CD4-positive, alpha-beta T cell treated with Interleukin-6 at 100 ng/mL for 8 hours (primary cell): ENCODE data around the gene PLXNB3.

Experiments
- DNase-seq: peaks from one replicate; pipeline ENCODE4 v3.0.0-alpha.2; 2020; ENCODE audit warnings: mixed read lengths, low spot score

Gene PLXNB3

DNA sequence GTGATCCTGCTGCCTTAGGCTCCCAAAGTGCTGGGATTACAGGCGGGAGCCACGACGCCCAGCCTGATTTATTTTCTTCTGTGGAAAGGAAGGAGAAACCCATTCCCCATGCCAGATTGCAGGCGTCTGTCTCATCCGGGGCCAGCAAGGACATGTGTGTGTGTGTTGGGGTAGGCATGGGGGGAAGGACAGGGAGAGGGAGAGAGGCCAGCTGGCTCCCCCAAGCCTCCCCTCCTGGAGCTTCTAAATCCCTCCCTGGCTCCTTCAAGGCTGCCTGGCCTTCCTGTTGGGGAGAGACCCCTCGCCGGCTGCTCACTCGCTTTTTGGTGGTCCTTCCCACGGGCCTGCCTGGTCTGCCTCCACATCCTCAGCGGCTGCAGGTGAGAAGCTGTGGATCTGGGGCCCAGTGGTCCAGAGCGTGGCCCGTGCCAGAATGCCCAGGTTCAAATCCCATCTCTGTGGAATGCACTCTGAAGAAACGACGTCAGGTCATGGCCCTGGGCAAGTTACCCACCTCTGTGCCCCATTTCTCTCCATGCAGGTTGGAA is 1.3 kb upstream of the PLXNB3 start:
- DNase-seq, result no peak

DNA sequence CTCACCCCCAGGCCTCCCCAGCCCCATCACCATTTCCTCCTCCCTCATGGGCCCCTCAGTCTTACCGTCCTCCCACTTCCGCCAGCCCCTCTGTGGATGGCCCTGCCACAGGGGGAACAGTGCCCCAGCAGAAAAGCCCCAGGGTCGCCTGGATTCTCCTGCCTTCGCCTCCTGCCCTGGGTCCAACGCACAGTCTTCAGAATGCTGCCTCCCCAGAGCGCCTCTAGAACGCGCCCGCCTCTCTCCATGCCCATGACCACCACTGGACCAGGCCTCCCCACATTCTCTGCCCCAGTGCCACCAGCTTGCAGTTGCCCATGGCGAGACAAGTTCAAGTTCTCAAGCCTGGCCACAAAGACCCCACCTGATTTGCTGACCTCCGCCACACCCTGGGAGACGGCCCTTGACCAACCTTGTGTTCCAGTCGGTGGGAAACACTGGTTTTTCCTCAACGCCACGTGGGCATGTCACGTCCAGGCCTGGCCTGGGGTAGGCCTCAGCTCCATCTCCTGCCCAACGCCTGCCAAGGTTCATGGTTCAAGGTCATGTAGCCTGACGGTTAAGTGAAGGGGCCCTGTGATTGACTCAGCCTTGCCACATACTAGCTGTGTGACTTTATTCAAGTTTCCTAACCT is 634 bp upstream of the PLXNB3 start:
- no peak for DNase-seq

DNA sequence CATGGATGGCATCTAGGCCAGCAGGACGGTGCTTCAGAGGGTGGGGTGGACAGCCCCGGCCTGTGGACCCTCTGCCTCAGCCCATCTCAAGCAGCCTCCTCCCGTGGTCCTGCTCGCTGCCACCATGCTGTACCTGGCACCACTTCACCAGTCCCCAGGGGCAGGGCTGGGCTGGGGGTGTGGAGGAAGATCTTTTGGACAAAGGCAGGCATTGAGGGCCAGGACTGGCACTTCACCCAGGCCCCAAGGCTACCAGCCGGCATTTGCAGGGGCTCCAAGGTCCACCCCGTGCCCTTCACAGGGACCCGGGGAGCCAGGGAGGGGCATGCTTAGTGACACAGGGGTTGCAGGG is 713 bp downstream of the PLXNB3 start:
- no peak for DNase-seq

DNA sequence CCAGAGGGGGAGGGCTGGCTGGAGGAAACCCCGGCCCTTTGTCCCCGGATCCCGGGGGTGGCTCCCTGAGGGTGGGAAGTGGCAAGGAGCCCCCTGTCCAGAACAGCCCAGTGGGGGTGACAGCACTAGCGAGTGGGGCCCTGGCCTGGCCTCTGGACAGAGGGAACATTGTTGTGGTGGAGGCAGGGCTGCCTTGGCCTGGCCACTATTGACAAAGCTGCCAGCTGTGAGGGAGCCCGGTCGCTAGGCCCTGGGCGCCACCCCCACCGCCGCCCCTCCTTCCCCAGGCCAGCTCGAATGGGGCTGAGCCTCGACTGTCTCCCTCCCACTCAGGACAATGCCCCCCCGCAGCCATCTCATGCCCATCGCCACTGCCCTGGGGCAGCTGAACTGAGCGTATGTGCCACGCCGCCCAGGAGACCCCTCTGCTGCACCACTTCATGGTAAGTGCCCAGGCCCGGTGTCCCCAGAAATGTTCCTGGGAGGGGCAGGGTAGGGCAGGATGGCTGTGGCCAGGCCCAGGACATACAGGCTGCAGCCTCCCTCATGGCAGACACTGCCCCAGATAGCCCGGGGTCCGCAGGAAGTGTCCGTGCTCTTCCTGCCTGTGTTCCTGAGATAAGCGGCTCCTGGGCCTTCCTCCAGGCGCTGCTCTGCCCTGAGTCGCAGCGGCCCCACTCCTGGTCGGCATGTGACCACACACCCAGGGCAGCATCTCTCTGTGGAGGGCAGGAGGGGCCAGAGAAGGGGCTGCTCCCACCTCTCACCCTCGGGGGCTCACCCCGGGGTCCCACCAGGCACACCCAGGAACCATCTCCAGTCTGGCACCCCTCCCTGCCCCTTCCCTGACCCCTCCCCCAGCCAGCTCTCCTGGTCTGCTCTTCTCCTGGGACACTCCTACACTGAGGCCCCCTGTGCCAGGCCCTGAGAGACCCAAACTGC is 1.4 kb downstream of the PLXNB3 start:
- no peak for DNase-seq

DNA sequence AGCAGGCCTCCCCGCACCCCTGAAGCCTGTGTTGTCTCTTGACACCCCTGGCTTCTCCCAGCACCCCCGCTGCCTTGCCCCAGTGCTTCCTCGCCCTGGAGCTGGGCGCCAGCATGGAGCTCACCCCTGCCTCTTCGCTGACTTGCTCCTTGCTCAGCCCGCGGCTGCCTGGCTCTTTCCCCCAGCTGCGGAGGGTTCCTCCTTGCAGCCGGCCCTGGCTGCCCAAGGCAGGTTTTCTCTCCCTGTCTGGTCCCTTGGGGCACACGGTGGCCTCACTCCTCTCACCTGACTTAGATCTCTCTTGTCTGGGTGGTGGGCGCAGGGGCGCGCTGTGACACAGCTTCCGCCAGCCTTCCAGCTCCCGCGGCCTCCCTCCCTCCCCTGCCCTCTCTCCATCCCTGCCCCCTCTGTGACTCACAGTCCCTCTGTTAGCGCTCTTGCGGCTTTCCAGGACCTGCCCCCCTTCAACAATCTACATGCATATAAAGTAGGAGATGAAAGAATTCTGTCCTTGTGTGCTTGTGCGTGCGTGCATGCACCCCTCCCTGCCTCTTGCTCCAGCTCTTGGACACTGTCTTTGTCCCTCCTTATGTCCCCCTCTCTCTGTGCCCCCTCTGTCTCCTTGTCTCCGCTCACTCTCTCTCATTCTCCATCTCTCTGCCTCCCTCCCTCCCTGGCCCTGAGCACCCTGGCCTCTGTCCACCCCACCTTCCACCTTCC is 2.2 kb downstream of the PLXNB3 start:
- no peak for DNase-seq

DNA sequence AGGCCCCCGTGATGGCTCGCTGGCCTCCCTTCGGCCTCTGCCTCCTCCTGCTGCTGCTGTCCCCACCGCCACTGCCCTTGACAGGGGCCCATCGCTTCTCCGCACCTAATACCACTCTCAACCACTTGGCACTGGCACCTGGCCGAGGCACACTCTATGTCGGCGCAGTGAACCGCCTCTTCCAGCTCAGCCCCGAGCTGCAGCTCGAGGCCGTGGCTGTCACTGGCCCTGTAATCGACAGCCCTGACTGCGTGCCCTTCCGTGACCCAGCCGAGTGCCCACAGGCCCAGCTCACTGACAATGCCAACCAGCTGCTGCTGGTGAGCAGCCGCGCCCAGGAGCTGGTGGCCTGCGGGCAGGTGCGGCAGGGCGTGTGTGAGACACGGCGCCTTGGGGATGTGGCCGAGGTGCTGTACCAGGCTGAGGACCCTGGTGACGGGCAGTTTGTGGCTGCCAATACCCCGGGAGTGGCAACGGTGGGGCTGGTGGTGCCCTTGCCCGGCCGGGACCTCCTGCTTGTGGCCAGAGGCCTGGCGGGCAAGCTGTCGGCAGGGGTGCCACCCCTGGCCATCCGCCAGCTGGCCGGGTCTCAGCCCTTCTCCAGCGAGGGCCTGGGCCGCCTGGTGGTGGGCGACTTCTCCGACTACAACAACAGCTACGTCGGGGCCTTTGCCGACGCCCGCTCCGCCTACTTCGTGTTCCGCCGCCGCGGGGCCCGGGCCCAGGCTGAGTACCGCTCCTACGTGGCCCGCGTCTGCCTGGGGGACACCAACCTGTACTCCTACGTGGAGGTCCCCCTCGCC is 3.0 kb downstream of the PLXNB3 start:
- DNase-seq, result no peak

DNA sequence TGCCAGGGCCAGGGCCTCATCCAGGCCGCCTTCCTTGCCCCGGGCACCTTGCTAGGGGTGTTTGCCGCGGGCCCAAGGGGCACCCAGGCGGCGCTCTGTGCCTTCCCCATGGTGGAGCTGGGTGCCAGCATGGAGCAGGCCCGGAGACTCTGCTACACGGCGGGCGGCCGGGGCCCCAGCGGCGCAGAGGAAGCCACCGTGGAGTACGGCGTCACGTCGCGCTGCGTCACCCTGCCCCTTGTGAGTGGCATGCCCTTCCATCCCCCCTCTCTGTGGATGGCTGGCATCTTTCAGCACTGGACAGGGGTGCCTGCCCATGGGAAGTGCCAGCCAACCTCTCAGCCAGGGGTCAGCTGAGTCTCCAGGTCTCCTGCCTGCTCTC is 3.6 kb downstream of the PLXNB3 start:
- no peak for DNase-seq

DNA sequence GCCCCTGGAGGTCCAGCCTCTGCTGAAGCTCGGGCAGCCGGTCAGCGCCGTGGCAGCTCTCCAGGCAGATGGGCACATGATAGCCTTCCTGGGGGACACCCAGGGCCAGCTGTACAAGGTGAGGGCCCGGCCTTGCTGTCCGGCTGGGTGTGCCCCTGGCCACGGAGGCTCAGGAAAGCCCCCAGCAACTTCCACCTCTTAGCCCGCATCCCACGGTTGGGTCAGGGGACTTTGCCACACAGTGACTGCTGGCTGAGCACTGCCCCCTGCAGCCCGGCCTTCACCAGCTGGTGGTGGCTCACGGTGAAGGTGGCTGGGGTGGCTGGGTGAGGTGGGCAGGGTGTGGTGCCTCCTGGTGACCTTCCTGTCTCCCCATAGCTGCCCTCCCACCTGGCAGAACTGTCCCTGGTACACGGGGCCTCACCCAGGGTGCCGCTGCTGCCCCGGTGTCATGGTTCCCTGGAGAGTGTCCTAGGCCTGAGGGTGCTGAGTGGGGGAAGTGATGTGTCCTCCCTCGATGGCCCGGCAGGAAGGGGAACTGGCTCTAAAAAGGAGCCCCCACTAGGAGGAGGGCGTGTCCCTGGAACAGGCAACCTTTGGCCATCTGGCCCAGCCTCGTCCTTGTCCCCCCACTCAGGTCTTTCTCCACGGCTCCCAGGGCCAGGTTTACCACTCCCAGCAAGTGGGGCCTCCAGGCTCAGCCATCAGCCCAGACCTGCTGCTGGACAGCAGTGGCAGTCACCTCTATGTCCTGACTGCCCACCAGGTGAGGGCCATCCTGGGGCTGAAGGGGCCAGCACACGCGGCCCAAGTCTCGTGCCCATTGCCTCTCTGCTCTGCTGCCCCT is 4.5 kb downstream of the PLXNB3 start:
- no peak for DNase-seq

DNA sequence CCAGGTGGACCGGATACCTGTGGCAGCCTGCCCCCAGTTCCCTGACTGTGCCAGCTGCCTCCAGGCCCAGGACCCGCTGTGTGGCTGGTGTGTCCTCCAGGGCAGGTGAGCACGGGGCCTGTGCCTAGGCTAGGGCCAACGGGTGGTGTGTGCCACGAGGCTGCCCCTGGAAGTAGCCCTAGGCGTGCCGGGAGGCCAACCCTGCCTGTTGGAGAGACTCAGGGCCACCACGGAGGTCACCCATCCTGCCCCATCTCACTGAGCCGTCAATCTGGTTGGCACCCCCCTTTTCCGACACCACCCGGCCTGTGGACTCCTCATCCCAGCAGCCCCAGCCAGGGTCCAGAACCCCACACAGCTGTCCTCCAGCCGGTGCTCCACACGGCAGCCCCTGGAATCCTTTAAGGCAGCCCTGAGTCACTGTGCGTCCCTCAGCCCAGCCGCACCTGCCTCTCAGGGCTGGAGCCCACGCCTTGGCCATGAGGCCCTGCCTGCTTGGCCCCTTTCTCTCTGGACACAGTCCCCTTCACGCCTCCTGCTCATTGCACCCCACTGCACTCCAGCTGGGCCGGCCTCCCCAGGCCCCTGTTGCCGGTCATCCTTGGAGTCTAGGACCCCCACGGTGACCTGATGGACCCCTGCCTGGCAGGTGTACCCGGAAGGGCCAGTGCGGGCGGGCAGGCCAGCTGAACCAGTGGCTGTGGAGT is 5.3 kb downstream of the PLXNB3 start:
- no peak for DNase-seq

DNA sequence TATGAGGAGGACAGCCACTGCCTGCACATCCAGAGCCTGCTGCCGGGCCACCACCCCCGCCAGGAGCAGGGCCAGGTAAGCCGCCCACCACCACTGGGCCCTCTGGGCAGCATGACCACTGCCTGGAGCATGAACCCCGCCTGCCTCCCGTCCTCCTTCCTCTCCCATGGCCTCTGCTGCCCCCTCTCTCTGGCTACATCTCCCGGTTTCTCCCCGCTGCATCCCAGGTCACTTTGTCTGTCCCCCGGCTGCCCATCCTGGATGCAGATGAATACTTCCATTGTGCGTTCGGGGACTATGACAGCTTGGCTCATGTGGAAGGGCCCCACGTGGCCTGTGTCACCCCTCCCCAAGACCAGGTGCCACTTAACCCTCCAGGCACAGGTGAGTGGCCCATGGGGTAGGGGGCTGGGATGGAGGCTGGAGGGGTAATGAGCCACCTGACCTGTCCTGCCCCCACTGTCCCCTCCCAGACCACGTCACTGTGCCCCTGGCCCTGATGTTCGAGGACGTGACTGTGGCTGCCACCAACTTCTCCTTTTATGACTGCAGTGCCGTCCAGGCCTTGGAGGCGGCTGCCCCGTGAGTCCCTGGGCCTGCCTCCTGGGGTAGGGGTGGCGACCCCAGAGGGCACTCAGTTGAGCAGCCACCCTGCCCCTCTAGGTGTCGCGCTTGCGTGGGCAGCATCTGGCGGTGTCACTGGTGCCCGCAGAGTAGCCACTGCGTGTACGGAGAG is 6.0 kb downstream of the PLXNB3 start:
- DNase-seq, result no peak

DNA sequence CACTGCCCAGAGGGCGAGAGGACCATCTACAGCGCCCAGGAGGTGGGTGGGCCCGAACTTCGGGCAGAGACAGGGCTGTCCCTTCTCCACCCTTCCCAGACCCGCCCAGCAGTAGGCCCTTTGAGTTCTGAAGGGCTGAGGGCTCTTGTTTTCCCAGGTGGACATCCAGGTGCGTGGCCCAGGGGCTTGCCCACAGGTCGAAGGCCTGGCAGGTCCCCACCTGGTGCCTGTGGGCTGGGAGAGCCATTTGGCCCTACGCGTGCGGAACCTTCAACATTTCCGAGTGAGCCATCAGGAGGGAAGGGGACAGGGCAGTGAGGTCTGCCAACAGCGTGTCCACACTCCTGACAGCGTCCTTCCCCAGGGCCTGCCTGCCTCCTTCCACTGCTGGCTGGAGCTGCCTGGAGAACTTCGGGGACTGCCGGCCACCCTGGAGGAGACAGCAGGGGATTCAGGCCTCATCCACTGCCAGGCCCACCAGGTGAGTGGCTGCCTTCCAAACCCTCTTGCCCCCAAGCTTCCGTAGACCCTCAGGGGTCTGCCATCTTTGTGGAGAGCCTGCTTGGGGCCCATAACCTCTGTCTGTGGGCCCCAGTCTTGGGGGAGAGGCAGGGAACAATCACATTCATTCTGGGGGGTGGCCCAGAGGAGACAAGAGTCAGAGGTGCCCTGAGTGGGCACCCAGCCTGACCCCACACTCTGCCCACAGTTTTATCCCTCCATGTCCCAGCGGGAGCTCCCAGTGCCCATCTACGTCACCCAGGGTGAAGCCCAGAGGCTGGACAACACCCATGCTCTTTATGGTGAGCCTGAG is 6.8 kb downstream of the PLXNB3 start:
- DNase-seq, result peak; percentile 0

DNA sequence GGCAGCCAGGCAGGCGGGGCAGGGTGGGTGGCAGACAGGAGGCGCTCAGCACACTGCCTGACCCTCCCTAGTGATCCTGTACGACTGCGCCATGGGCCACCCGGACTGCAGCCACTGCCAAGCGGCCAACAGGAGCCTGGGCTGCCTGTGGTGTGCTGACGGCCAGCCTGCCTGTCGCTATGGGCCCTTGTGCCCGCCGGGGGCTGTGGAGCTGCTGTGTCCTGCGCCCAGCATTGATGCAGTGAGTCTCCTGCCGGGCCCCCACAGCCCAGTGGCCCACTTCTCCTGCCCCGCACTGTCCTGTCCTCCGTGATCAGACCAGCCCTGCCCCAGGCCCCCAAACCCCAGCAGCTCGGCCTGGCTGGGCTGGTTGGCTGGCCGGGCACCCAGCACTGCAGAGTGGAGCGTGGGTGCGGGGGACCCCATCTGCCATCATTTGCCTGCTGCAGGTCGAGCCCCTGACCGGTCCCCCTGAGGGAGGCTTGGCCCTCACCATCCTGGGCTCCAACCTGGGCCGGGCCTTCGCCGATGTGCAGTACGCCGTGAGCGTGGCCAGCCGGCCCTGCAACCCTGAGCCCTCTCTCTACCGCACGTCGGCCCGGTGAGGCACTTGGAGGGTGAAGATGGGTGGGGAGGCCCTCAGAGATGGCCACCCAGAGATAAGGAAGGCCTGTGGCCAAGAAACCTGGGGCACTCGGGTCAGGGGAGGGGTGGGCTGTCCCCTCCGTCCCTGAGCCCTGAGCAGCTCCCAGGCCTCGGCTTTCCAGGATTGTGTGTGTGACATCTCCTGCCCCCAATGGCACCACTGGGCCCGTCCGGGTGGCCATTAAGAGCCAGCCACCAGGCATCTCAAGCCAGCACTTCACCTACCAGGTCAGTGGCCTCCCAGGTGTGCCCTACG is 7.6 kb downstream of the PLXNB3 start:
- no peak for DNase-seq

DNA sequence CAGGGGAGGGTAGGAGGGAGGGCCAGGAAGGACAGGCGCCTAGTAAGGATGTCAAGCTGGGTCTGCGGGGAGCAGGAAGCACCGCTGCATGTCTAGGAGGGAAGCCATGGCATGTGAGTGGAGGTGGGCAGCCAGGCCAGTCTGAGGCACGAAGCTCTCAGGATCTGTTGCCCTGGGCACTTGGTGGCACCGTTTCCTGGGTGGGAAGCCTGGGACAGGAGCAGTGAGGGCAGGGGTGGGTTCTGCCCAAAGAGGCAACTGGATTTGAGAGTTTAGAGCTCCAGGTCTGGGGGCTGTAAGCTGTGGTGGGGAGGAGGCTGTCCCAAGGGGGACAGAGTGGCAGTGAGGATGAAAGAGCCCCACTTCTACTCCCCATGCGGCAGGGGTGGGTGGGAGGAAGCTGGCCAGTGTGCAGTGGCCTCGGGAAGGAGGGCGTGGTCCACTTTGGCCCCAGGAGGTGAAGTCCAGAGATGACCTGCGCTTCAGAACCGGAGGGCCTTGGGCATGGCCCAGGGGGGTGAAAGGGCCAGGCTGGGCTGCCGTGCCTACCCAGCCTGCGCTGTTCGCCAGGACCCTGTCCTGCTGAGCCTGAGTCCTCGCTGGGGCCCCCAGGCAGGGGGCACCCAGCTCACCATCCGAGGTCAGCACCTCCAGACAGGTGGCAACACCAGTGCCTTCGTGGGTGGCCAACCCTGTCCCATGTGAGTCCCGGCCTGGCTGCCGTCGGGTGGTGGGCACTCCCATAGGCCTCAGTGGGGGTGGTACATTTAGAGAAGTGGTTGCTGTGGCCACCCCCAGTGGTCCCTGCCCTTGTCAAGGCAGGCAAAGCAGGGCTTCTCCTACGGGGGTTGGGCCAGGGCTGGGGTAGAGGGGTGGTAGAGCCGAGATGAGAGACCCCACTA is 8.5 kb downstream of the PLXNB3 start:
- DNase-seq, result no peak

DNA sequence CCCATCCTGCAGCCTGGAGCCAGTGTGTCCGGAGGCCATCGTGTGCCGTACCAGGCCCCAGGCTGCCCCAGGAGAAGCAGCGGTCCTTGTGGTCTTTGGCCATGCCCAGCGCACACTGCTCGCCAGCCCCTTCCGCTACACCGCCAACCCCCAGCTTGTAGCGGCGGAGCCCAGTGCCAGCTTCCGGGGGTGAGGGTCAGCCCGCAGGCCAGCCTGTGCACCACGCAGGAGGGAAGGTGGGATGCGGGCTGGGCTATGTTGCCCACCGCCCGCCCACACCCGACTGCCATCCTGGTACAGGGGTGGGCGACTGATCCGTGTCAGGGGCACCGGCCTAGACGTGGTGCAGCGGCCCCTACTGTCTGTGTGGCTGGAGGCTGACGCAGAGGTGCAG is 9.2 kb downstream of the PLXNB3 start:
- DNase-seq, result no peak

DNA sequence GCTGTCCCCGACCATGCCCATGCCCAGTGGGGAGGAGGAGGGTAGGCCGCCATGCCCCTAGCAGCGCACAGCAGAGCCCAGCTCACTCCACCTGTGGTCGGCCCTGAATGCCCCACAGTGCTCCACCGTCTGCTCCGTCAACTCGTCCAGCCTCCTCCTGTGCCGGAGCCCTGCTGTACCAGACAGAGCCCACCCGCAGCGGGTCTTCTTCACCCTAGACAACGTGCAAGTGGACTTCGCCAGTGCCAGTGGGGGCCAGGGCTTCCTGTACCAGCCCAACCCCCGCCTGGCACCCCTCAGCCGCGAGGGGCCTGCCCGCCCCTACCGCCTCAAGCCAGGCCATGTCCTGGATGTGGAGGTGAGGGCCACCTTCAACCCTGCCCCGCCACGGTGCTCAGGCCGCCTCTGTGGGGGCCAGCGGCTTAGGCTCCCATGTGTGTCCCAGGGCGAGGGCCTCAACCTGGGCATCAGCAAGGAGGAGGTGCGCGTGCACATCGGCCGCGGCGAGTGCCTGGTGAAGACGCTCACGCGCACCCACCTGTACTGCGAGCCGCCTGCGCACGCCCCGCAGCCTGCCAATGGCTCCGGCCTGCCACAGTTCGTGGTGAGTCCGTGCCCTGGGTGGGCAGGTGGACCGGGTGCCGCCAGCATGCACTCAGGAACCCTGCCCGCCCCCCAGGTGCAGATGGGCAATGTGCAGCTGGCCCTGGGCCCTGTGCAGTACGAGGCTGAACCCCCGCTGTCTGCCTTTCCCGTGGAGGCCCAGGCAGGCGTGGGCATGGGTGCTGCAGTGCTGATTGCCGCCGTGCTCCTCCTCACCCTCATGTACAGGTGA is 9.9 kb downstream of the PLXNB3 start:
- DNase-seq, result no peak
